Measurements from ENCODE around the gene EMILIN2.

Gene EMILIN2

GRCh38 chr18:2879889-2880288 is 33.1 kb downstream of the EMILIN2 start:
- no peak for DNase-seq

GRCh38 chr18:2880473-2880872 is 33.7 kb downstream of the EMILIN2 start:
- DNase-seq, result no peak

GRCh38 chr18:2881088-2881839 is 34.5 kb downstream of the EMILIN2 start:
- no peak for DNase-seq

- DNase-seq, result peak; percentile 12
Observed at GRCh38 chr18:2881840-2882195, 35.0 kb downstream of the EMILIN2 start.

GRCh38 chr18:2882201-2882600 is 35.4 kb downstream of the EMILIN2 start:
- no peak for DNase-seq

- DNase-seq, result peak; percentile 67
Observed at GRCh38 chr18:2883076-2883735, 36.4 kb downstream of the EMILIN2 start.

- no peak for DNase-seq
Observed at GRCh38 chr18:2884706-2885285, 38.0 kb downstream of the EMILIN2 start.

GRCh38 chr18:2887470-2887869 is 40.7 kb downstream of the EMILIN2 start:
- DNase-seq, result no peak

- no peak for DNase-seq
Observed at GRCh38 chr18:2889761-2890192, 43.0 kb downstream of the EMILIN2 start.

GRCh38 chr18:2890606-2891005 is 43.8 kb downstream of the EMILIN2 start:
- DNase-seq, result no peak

- peak; percentile 29 for DNase-seq
Observed at GRCh38 chr18:2891526-2892431, 45.0 kb downstream of the EMILIN2 start.

- no peak for DNase-seq
Observed at GRCh38 chr18:2893056-2893455, 46.2 kb downstream of the EMILIN2 start.

- DNase-seq, result no peak
Observed at GRCh38 chr18:2893676-2894075, 46.9 kb downstream of the EMILIN2 start.

GRCh38 chr18:2894131-2894840 is 47.5 kb downstream of the EMILIN2 start:
- no peak for DNase-seq

GRCh38 chr18:2894841-2895370 is 48.1 kb downstream of the EMILIN2 start:
- DNase-seq, result no peak

GRCh38 chr18:2895391-2895790 is 48.6 kb downstream of the EMILIN2 start:
- DNase-seq, result no peak

GRCh38 chr18:2896990-2897389 is 50.2 kb downstream of the EMILIN2 start:
- DNase-seq, result no peak

GRCh38 chr18:2897448-2898185 is 50.8 kb downstream of the EMILIN2 start:
- DNase-seq, result no peak

- DNase-seq, result no peak
Observed at GRCh38 chr18:2898186-2898640, 51.4 kb downstream of the EMILIN2 start.

- no peak for DNase-seq
Observed at GRCh38 chr18:2900684-2901422, 54.0 kb downstream of the EMILIN2 start.

All from activated CD4-positive, alpha-beta T cell treated with anti-CD3 and anti-CD28 coated beads, Interleukin-10, Interleukin-2, amounts not matched to agents 100 ng/mL and 50 ng/mL, durations not matched to agents 16 hours and 8 hours (primary cell).